Lower leg skin (tissue), 4 donors: Measurements from ENCODE around the gene TMEM128. TPM values are rescaled to one million over a fixed set of nuclear protein-coding genes. Genes with fewer than 3 reads are reported as not detected.

Experiments used
- DNase-seq, 2 donors: peaks; one replicate each; pipeline ENCODE4 v3.0.0-alpha.2; 2019; ENCODE audit warnings: low spot score in 2 of 2
- H3K4me3 ChIP-seq: fragments of 200-600 bp; sonication (generic); 2 replicates; pipeline ENCODE4 v1.5.1; 2017; ENCODE audit warnings: mild to moderate bottlenecking, low read depth; ENCODE audit not compliant: poor library complexity, severe bottlenecking
- POLR2A ChIP-seq, 2 donors: fragments of 450-650 bp; IDR thresholded peaks; one replicate each; pipeline ENCODE4 v1.6.1; 2016 to 2017; ENCODE audit warnings: antibody characterized with exemption in 2 of 2, mild to moderate bottlenecking in 1 of 2, moderate library complexity in 1 of 2
- WGBS, 2 donors: methylation state at CpG; one replicate each; pipeline ENCODE4 v1.1.5; 2018; 5-methylcytosine and 5-hydroxymethylcytosine counted together
- intact Hi-C: fragments of 100-400 bp; cut with DNase I; formaldehyde crosslinking; loops from one replicate; pipeline ENCODE4 v1.15.0; 2023; ENCODE audit warnings: low total_unique reads
- total RNA-seq, 4 donors: library from RNA; depleted of rRNA; stranded (reverse); fragments of >200 nt; gene quantifications; one replicate each; pipeline ENCODE4 v1.1.0, GENCODE V29; 2016
- TF ChIP-seq, protein P1 (sequence below), 3 donors: fragments of 450-650 bp; IDR thresholded peaks; one replicate each; pipeline ENCODE4 v1.5.1; 2016; ENCODE audit warnings: antibody characterized with exemption in 3 of 3, mild to moderate bottlenecking in 3 of 3, moderate library complexity in 2 of 3

TMEM128 gene
- total RNA-seq, 4 donors from 2014 or later = 19.5 to 24.5 (median 20.6) TPM

DNA sequence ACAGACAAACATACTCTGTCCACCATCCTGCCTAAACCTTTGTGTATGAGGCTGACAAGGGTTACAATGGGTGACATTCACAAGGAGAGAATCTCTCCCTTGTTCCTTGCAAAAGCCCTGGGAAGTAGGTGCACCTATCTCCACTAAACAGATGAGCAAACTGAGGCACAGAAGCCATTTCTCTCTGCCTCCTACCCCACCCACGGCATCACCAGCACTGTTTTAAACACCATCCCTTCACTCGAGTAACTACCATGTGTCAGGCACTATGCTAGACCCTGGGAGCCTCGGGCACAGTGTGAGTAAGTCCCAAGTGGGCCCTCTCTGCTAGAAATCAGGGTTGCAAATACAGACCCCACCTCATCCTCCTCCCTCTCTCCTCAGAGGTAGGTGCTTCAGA is 41.0 kb upstream of the TMEM128 start:
- intact Hi-C loops = no loop called here
- no peak for TF ChIP-seq POLR2A (IDR thresholded peaks at IDR 0.05)
- TF ChIP-seq, protein P1, sequence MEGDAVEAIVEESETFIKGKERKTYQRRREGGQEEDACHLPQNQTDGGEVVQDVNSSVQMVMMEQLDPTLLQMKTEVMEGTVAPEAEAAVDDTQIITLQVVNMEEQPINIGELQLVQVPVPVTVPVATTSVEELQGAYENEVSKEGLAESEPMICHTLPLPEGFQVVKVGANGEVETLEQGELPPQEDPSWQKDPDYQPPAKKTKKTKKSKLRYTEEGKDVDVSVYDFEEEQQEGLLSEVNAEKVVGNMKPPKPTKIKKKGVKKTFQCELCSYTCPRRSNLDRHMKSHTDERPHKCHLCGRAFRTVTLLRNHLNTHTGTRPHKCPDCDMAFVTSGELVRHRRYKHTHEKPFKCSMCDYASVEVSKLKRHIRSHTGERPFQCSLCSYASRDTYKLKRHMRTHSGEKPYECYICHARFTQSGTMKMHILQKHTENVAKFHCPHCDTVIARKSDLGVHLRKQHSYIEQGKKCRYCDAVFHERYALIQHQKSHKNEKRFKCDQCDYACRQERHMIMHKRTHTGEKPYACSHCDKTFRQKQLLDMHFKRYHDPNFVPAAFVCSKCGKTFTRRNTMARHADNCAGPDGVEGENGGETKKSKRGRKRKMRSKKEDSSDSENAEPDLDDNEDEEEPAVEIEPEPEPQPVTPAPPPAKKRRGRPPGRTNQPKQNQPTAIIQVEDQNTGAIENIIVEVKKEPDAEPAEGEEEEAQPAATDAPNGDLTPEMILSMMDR (IDR thresholded peaks at IDR 0.05) = no peak
- peak overlapping the region; percentile 70 for H3K4me3 ChIP-seq
- 23 to 39% methylated on average over 3 of the region's 3 CpGs for WGBS, 2 donors
- no peak for DNase-seq

DNA sequence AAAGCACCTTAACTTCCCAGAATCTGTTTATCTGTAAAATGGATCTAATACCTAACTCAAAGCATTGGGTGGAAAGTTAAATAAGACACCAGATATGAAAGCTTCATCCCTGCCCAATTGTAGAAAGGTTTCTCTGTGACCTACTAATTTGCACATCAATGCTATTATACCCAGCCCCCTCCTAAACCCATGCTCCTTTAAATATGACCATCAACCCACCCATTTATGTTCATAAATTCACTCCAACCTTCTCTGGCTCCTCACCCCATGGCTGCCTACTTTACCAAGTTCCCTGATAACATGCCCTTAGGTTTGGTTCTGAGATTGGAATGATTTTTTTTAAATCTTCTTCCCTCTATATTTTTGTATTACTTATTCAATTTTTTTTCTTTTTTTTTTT is 40.1 kb upstream of the TMEM128 start:
- H3K4me3 ChIP-seq = no peak overlapping the region
- TF ChIP-seq, protein P1 (IDR thresholded peaks at IDR 0.05) = no peak
- no peak for TF ChIP-seq POLR2A (IDR thresholded peaks at IDR 0.05)
- DNase-seq = no peak
- intact Hi-C loops = no loop called here

DNA sequence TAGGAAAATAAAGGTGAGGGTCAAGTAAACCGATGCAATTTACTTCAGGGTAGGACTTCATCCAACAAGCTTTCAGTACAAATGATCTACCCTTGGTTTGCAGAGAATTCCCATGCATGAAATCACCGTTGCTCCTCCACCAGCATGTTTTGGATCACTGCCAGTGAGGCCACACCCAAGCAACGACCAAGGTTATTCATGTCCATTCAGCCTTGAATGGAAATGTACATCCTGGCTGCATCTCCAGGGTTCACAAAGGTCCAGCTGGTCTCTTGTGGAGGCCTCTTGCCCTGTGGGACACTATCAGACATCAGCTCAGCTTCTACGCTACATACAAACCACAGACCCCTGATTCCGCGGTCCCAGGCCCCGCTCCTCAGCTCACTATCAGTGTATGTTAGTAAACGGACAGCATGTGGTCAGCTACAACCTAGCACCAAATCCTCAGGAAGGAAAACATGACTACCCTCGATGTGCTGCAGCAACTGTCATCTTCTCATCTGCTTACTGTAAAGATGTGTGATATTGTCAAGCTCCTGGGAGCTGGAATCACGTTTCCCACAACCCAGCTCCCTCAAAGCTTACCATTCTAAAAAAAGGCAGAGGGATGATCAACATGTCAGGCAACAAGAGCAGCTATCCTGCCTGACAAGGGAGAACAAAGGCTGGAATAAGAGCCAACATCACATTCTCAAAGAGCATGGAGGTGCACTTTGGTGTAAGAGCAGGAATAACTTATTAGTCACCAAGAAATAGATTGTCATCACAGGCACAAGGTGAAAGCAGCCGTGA is 37.0 kb upstream of the TMEM128 start:
- H3K4me3 ChIP-seq = no peak overlapping the region
- 74% methylated on average over 11 of the region's 11 CpGs for WGBS, 2 donors
- no peak for DNase-seq
- TF ChIP-seq, protein P1 (IDR thresholded peaks at IDR 0.05) = no peak
- intact Hi-C loops = no loop called here

DNA sequence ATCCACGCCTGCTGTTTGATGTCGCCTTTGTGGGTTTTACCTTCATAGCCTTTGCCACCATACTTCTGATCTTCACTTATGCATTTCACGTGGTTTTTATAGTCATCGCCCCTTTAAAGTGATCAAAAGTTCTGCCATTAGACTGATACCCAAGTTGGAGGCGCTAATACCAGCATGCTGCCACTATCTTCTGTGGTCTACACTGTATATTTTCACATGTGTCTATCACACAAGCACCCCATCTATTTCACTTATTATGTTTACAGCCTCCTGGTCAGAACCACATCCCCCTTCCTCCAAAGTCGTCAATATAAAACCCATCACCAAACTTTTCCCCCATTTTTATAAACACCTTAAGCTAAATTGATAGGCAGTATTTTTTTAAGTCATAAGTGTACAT is 33.8 kb upstream of the TMEM128 start:
- no peak for TF ChIP-seq POLR2A (IDR thresholded peaks at IDR 0.05)
- TF ChIP-seq, protein P1 (IDR thresholded peaks at IDR 0.05) = no peak
- no peak overlapping the region for H3K4me3 ChIP-seq
- DNase-seq = no peak
- 93 to 96% methylated on average over 6 of the region's 6 CpGs for WGBS, 2 donors
- intact Hi-C loops = no loop called here

DNA sequence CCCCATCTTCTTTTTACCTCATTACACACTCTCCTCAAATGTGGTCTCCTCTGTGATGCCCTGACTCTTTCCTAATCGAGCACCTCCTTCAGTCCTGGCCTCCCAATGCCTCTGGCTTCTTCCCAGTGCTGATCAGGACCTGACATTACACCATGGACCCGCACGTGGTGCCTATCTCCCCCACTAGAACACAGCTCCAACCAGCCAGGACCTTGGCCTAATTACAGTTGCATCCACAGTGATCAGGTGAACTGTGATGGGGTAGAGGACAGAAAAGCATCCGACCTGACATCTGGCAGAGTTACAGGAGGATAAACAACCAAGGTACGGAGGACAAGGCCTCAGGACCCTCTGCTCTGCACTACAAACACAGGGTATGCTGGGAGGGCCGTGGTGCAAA is 29.5 kb upstream of the TMEM128 start:
- no peak for DNase-seq
- WGBS, 2 donors = 70 to 71% methylated on average over 6 of the region's 6 CpGs
- intact Hi-C loops = no loop called here
- TF ChIP-seq, protein P1 (IDR thresholded peaks at IDR 0.05) = no peak
- no peak for TF ChIP-seq POLR2A (IDR thresholded peaks at IDR 0.05)
- H3K4me3 ChIP-seq = no peak overlapping the region

DNA sequence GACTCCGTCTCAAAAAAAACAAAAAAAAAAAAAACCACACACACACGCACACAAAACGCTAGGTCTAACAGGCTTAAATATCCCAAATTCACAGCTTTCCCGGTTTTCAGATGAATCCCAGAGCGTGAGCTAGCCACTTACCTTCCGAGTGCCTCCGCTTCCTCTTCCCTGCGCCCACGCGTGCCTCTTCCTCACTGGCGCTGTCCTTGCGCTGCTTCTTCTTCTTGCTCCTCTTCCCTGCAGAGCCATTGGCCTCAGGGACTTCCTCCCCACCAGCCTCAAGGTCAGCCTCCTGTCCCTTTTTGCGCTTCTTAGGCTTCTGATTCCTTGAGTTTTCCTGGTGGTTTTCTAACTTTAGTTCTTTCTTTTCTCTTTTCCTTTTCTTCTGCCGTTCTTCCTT is 26.2 kb upstream of the TMEM128 start:
- DNase-seq = no peak
- H3K4me3 ChIP-seq = no peak overlapping the region
- intact Hi-C loops = no loop called here
- TF ChIP-seq, protein P1 (IDR thresholded peaks at IDR 0.05) = no peak
- TF ChIP-seq POLR2A (IDR thresholded peaks at IDR 0.05) = no peak
- 91 to 94% methylated on average over 14 of the region's 14 CpGs for WGBS, 2 donors
